ENCODE data around the gene DUSP28. TPM values are rescaled to one million over a fixed set of nuclear protein-coding genes. Genes with fewer than 3 reads are reported as not detected.

The DUSP28 gene
- total and polyA plus RNA-seq, 2 donors (not counting 1 experiment from before 2014, with no cell fraction given): 19.0 to 19.1 TPM

GRCh38 chr2:240597054-240597418 is 36.9 kb downstream of the DUSP28 start:
- Histone ChIP-seq H3K36me3 (replicated peaks in 1 of 2; ENCODE audit: control extremely low read depth in 1 of 2, control insufficient read depth in 1 of 2, extremely low read depth in 1 of 2, insufficient read depth in 2 of 2, low read length in 1 of 2) (peaks cover 0 to 35% of the 10 kb centered on the region in 2 experiments), H3K4me3 (ENCODE audit: control extremely low read depth in 1 of 5, extremely low read depth in 1 of 5, insufficient read depth in 1 of 5, low read depth in 2 of 5, low read length in 4 of 5) (no peak overlapping the region), H4K20me1 (ENCODE audit: control insufficient read depth, insufficient read depth, low read length, poor library complexity, severe bottlenecking) (peaks cover 44% of the 10 kb centered on the region), H3K4me2 (replicated peaks; ENCODE audit: low read depth, low read length, poor library complexity, severe bottlenecking) (no peak overlapping the region), H3K4me1 (ENCODE audit: control insufficient read depth in 2 of 2, insufficient read depth in 2 of 2, low read length in 2 of 2) (no peaks in the 10 kb centered on the region), H3K27me3 (replicated peaks in 1 of 4; ENCODE audit: control extremely low read depth in 1 of 4, control insufficient read depth in 3 of 4, insufficient read depth in 4 of 4, low read length in 3 of 4) (no peaks in the 10 kb centered on the region), H3K27ac (ENCODE audit: low read length in 2 of 2) (no peak overlapping the region), H3K9me3 (ENCODE audit: control extremely low read depth in 1 of 3, control insufficient read depth in 2 of 3, insufficient read depth in 1 of 3, low read length in 2 of 3) (no peaks in the 10 kb centered on the region), H2AFZ (ENCODE audit: insufficient read depth, low read depth, low read length, poor library complexity, severe bottlenecking) (no peak overlapping the region), H3K79me2 (ENCODE audit: control insufficient read depth, insufficient read depth, low read length) (peaks cover 27% of the 10 kb centered on the region), H3K9ac (ENCODE audit: low read length) (no peak overlapping the region)
- DNase-seq (no peak), ATAC-seq (ENCODE audit: low read depth) (no peak)
- intact Hi-C loops (cut with micrococcal nuclease): no loop called here
- Mint-ChIP-seq H3K27me3 (no peaks in the 10 kb centered on the region), H3K27ac (no peak overlapping the region), H3K4me3 (no peak overlapping the region), H3K4me1 (no peaks in the 10 kb centered on the region), H3K9me3 (ENCODE audit: insufficient read depth) (no peaks in the 10 kb centered on the region)
- TF ChIP-seq EZH2 (IDR thresholded peaks at IDR 0.05; ENCODE audit: borderline replicate concordance, insufficient read depth, low read depth, low read length, poor library complexity, severe bottlenecking) (no peak), CTCF (IDR thresholded peaks at IDR 0.05) (no peak)
- whole genome bisulfite sequencing (ENCODE audit: insufficient coverage): 94% methylated on average over 6 of the region's 10 CpGs
- ChIA-PET CTCF (no interaction called here), POLR2A (no interaction called here)

GRCh38 chr2:240597419-240598181 is 37.4 kb downstream of the DUSP28 start:
- DNase-seq: no peak
- Histone ChIP-seq H3K27ac (ENCODE audit: low read length in 2 of 2) (no peak overlapping the region), H3K9ac (ENCODE audit: low read length) (no peak overlapping the region), H3K79me2 (ENCODE audit: control insufficient read depth, insufficient read depth, low read length) (peaks cover 22% of the 10 kb centered on the region), H3K9me3 (ENCODE audit: control extremely low read depth in 1 of 3, control insufficient read depth in 2 of 3, insufficient read depth in 1 of 3, low read length in 2 of 3) (no peaks in the 10 kb centered on the region), H3K4me3 (ENCODE audit: control extremely low read depth in 1 of 5, extremely low read depth in 1 of 5, insufficient read depth in 1 of 5, low read depth in 2 of 5, low read length in 4 of 5) (no peak overlapping the region), H3K36me3 (replicated peaks in 1 of 2; ENCODE audit: control extremely low read depth in 1 of 2, control insufficient read depth in 1 of 2, extremely low read depth in 1 of 2, insufficient read depth in 2 of 2, low read length in 1 of 2) (peaks cover 0 to 30% of the 10 kb centered on the region in 2 experiments), H3K4me1 (ENCODE audit: control insufficient read depth in 2 of 2, insufficient read depth in 2 of 2, low read length in 2 of 2) (no peaks in the 10 kb centered on the region), H3K4me2 (replicated peaks; ENCODE audit: low read depth, low read length, poor library complexity, severe bottlenecking) (no peak overlapping the region), H4K20me1 (ENCODE audit: control insufficient read depth, insufficient read depth, low read length, poor library complexity, severe bottlenecking) (peaks cover 38% of the 10 kb centered on the region), H2AFZ (ENCODE audit: insufficient read depth, low read depth, low read length, poor library complexity, severe bottlenecking) (no peak overlapping the region), H3K27me3 (replicated peaks in 1 of 4; ENCODE audit: control extremely low read depth in 1 of 4, control insufficient read depth in 3 of 4, insufficient read depth in 4 of 4, low read length in 3 of 4) (no peaks in the 10 kb centered on the region)
- ChIA-PET POLR2A (no interaction called here), CTCF (no interaction called here)
- Mint-ChIP-seq H3K4me3 (no peak overlapping the region), H3K4me1 (no peaks in the 10 kb centered on the region), H3K9me3 (ENCODE audit: insufficient read depth) (no peaks in the 10 kb centered on the region), H3K27me3 (no peaks in the 10 kb centered on the region), H3K27ac (no peak overlapping the region)
- TF ChIP-seq CTCF (IDR thresholded peaks at IDR 0.05): no peak
- no peak for TF ChIP-seq EZH2 (IDR thresholded peaks at IDR 0.05; ENCODE audit: borderline replicate concordance, insufficient read depth, low read depth, low read length, poor library complexity, severe bottlenecking)
- ATAC-seq (ENCODE audit: low read depth): no peak
- intact Hi-C loops (cut with micrococcal nuclease): no loop called here
- 94% methylated on average over 20 of the region's 22 CpGs for WGBS (ENCODE audit: insufficient coverage)

Data from B cell (primary cell).